HG03457 (cell line): Measurements from ENCODE around the gene CELF2.

Source experiments
- ATAC-seq: cut with Tn5 transposase; IDR thresholded peaks from one replicate; pipeline ENCODE4 v1.9.1; 2021; ENCODE audit warnings: moderate number of reproducible peaks; ENCODE audit not compliant: unreplicated experiment

The CELF2 gene

GRCh38 chr10:11317936-11318670 is 300.4 kb downstream of the CELF2 start:
- ATAC-seq: no peak

GRCh38 chr10:11318826-11319598 is 301.3 kb downstream of the CELF2 start:
- ATAC-seq: no peak

- ATAC-seq: no peak
Observed at GRCh38 chr10:11319990-11320602, 302.4 kb downstream of the CELF2 start.

DNA sequence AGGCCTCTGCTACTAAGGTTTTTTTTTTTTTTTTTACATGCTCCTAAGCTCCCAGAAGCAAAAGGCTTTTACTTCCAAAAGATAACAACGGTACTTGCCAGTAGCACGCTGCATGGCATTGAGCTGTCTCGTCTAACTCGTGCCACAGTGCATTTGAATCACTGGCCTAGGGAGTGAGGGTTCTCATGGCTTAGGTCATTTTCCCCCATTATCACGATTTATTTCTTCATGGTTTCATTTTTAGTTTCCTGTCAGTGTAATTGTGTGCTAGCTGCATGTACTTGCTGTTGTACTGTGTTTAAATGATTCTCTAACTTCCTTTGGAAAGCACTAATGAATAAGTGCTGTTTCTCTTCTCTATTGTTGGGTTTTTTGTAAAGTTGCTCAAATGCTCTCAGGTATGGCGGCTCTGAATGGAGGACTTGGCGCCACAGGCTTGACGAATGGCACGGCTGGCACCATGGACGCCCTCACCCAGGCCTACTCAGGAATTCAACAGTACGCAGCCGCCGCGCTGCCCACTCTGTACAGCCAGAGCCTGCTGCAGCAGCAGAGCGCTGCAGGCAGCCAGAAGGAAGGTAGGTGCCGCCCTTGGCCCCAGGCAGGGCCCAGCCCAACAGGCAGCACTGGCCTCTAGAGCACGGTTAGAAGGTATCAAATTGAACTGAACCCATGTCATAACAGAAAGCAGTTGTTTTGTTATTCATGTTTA is 303.3 kb downstream of the CELF2 start:
- no peak for ATAC-seq

- no peak for ATAC-seq
Observed at GRCh38 chr10:11322698-11323097, 305.0 kb downstream of the CELF2 start.

GRCh38 chr10:11324761-11325321 is 307.2 kb downstream of the CELF2 start:
- no peak for ATAC-seq

- no peak for ATAC-seq
Observed at GRCh38 chr10:11325817-11326216, 308.1 kb downstream of the CELF2 start.

DNA sequence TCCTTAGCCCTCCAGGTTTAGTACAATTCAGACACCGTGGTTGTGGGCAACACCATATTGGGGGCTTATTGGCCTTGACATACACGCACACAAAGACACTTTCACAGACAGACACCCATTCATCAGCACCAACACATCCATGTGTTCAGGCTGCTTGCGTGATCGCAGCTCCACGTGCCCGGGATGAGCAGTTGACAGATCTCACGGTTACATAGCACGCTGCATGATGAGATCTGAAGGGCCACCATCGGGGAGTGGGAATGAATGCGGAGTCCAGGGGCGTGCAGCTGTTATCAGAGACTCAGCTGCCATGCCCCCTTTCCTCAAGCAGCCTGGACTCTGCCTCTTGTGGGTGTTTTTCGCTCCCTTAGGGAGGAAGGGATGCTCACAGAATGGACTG is 308.6 kb downstream of the CELF2 start:
- ATAC-seq: no peak

- ATAC-seq: no peak
Observed at GRCh38 chr10:11326913-11327616, 309.4 kb downstream of the CELF2 start.

DNA sequence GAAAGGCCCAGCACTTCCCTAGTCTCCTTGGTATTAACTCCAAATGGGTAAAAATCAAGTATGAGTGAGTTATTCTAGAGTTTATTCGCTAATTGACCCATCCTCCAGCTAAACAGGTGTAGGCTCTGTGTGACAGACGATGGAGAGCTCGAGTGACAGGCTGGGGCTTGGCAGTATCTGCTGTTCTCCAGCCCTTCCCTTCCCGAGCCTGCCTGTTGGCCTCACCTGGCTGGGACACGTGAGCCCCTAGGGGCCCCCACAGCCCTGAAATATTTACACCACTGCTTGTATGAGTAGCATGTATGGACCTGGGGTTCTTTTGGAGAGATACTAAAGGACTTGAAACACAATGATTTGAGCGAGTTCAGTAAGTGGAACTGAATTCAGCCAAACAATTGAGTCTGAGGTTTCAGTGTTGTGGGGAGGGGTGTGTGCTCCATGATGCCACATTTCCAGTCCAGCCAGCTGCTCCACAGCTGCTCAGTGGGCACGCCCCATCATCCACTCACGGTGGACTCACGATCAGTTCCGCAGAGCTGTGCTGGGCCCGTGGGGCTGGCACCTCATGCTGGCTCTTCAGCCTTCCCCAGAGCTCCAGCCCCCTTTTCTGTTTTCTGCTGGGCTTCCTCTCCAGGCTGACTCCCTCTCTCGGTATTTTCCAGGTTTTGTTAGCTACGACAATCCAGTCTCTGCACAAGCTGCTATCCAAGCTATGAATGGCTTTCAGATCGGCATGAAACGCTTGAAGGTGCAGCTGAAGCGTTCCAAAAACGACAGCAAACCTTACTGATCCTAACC is 310.8 kb downstream of the CELF2 start:
- no peak for ATAC-seq

DNA sequence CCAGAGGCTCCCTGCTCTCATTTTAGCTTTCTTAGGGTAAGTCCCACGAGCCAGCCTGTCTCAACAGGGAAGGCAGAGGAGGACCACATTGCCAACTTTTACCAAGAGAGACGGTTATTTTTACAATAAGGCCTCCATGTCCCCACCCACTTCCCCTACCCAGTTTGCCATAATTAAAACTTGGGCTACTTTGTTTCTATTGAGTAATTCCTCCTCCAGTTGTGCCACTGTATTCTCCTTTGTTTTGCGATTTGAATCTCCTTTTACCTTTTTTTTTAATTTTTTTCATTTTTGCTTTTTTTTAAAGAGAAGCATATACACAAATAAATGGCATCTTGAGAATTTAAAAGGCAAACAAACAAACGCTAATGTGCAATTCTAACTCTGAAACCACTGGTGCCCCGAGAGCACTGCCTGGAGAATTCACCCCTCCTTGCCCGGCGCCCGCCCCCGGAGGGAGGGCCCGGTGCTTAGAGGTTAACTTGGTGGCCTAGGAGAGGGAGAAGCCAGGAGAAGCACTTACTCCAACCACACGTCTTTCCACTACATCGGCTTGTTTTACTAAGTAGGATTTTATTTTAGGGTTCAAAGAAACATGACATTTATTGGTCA is 311.5 kb downstream of the CELF2 start:
- ATAC-seq: no peak

- ATAC-seq: no peak
Observed at GRCh38 chr10:11330383-11331045, 312.8 kb downstream of the CELF2 start.

DNA sequence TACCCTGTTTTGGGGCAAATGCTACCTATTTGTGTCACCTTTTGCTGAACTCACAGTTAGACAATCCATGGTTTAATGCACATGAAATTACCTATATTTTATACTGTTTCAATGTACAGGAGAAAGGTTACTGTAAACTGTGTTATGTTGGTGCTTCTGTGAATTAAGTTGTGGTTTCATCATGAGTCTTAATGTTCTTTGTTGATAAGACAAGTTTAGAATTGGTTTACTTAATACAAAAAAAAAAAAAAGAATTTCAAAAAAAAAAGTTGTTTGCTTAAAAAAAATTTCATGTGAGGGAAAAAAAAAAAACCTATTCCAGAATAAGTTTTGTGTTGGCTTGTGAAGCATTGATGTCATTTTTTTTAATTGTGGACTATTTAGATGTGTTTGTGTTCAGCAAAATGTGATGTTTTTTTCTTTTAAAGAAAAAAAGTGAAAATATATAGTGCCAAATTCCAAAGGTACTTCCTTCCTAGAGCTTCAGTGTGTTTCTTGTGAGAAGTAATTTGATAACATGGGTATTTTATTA is 313.4 kb downstream of the CELF2 start:
- ATAC-seq: no peak

- ATAC-seq: no peak
Observed at GRCh38 chr10:11331726-11332125, 314.1 kb downstream of the CELF2 start.

- ATAC-seq: no peak
Observed at GRCh38 chr10:11332846-11333245, 315.2 kb downstream of the CELF2 start.

DNA sequence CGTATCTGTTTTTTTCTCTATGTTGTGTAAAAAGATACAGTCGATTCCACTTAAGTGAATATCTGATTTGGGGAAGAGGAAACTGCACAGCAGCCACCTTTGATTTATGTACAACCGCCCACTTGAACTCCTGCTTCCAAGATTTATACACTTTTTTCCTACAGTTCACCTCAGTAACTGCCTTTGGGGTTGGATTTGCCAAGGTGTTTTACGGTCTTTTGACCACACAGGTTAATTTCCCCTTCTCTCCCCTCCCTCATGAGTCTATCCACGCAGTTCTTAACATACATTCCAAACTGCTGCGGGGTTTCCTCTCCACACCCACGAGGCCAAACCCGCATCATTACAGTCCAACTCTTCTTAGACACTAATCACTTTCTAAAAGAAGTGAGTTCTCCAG is 316.8 kb downstream of the CELF2 start:
- ATAC-seq: no peak

- ATAC-seq: no peak
Observed at GRCh38 chr10:11335167-11335652, 317.5 kb downstream of the CELF2 start.

DNA sequence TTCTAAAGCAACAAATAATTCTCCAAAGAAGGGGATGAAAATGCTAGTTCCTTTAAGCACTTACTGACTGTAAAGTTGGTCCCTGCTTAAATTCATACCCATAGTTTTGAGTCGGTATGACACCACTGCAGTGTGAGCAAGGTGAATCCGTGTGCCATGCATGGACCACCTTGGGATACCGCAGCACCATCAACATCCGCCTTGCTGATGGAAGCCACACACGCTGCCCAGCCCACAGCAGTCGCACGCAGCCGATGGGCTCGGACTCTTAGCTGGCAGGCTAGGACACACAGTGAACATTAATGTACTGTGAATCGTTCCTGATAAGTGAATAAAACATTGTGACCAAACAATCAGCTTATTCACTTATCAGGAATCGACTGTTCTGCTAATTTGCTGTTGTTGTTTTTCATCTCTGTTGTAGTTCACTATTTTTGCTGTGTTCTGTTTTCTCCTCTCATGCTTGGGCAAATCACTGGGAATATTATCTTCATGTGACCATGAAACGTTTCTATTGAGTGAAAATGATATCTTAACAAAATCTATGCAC is 318.3 kb downstream of the CELF2 start:
- no peak for ATAC-seq
